Measurements from ENCODE around the gene SLC1A1. TPM values are rescaled to one million over a fixed set of nuclear protein-coding genes. Genes with fewer than 3 reads are reported as not detected.
"Not testable (repeated sequence)": the region's sequence is repeated elsewhere in the genome, so short reads cannot be mapped to it uniquely, and the experiment has no call there.

Gene SLC1A1
- total RNA-seq, 1 donor from 2014 or later = not detected

DNA sequence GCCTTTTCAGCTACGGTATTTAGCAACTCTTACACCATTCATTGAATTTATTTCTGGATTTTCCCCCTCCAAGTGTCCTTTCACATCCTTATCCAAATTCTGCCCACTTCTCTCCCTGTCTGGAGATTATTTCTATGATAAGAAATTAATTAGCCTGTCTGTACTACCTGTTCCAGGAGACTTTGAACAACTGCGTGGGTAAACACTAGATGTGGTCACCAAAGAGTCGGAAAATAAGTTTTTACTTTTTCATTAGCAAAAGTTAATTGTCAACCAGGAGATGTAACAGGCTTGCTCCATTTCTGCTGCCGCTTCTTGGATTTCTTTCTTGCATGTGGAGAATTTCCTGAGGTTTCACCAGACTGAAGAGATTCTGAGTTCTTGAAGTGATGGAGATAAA, 14.0 kb downstream of the SLC1A1 start:
- intact Hi-C loops (cut with micrococcal nuclease) = no loop called here

DNA sequence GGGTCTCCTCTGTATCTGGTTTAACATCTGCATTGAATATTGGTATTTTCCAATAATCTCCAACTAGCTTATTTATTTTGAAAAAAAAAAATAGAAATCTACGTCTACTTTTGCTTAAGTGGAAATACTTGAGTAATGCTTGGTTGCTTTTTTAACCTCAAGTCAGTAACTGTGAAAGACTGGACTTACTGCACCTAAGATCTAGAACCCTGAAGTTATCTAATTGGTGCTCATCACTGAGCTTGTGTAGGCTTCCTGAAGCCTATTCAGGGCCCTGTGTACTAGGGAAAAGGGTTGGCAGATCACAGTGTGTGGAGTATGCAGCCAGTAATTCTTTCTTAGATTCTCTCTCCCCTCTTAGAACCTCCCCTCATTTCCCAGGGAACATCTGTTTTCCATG, 16.2 kb downstream of the SLC1A1 start:
- intact Hi-C loops (cut with micrococcal nuclease) = no loop called here

DNA sequence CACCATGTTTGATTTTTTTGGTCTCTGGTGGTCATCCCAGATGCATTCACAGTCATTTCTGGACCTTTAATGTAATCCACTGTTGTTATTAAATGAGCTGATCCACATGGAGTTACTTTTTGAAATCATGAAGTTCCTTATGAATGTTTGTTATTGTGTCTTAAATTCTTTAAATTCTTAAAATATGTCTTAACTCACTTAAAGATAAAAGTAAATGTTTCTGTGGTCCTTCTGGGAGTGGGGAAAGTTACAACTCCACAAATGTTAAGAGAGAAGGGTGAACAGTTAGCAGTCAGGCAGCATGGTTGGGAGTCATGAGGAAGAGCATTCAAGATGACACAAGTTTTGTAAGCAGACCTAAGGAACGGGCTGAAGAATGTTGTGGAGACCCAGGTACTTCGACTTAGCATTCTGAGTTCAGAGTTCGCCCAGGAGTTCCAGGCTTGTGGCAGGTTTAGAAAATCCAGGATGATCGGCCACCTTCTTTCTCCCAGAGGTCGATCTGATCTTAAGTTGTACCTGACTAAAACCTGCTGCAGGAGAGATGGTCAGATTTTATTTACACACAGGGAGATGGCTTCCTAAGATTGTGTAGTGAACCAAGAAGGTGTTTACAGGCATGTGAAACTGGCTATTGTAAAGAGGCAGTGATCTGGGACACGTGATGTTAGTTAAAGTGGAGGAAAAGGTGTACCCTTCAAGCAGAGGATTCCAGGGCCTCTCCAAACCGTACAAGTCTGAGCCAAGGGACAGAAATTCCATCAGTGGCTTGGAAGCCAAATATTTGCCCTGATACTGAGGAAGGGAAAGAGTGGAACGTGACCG, 17.2 kb downstream of the SLC1A1 start:
- intact Hi-C loops (cut with micrococcal nuclease) = no loop called here

DNA sequence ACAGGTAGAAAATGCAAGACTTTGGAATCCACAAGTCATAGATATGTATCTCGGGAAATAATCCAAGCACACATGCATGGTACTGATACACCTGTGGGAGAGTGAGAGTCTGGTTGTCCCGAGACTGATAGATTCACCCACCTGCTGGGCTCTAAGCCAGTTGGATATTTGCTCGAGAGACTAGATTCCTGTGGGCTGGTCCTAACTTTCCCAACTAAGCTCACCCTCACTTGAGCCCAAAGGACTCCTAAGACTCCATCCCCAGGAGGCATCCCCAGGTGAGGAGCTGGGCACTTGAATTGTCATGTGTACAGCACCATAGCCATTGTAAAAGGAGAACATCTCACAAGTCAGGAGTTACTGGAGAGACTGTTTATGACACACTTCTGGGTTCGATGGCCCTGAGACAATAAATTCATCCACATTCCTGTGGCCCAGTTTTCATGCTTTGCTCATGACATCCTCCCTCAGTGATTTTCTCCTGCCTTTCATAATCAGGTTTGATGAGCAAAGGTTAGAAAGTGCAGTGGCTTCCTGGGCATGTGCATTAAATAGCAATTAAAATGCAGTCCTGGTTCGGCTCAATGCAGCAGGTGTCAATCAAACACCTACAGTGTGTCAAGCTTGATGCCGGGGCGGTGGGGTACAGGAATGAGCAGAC, 18.1 kb downstream of the SLC1A1 start:
- intact Hi-C loops (cut with micrococcal nuclease) = no loop called here

DNA sequence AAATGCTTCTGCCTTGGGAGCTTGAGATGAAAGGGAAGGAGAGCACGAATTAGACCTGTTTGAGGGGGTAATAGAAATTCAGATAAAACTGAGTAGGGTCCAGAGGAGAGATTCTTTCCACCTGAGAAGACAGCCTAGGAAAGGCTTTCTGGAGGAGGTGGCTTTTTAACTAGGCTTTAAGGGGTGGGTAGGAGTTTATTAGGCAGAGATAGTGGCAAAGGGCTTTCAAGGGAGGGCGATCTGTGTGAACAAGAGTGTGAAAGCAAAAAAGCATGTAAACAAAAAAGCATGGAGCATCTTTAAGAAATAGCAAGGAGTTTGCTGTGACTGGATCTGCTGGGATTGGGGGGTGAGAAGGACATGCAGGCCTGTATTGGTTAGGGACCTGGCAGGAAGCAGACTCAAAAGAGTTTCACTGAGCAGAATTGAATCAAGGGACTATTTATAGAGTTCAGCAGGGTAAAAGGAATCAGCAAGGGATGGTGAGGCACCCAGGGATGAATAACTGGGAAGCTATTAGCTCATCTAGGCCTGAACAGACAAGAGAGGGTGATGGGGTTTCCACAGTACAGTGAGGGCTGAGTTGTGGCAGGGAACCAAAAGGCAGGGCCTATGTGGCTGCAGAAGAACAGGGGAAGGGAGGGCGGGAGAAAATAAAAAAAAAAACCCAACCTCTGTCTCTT, 18.8 kb downstream of the SLC1A1 start:
- intact Hi-C loops (cut with micrococcal nuclease) = no loop called here

DNA sequence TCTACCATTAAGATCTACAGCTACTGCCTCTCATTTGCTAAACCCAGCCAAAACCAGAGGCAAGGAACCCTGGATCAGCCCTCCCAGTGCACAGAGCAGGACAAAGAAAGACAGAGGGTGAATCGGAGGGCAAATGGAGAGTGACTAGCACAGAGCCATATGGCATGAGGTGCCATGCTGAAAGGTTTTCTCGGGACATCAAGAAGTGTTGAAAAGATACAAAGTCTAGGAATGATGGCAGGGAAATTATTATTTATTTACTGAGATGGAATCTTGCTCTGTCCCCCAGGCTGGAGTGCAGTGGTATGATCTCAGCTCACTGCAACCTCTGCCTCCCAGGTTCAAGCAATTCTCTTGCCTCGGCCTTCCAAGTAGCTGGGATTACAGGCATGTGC, 19.3 kb downstream of the SLC1A1 start:
- intact Hi-C loops (cut with micrococcal nuclease) = no loop called here

DNA sequence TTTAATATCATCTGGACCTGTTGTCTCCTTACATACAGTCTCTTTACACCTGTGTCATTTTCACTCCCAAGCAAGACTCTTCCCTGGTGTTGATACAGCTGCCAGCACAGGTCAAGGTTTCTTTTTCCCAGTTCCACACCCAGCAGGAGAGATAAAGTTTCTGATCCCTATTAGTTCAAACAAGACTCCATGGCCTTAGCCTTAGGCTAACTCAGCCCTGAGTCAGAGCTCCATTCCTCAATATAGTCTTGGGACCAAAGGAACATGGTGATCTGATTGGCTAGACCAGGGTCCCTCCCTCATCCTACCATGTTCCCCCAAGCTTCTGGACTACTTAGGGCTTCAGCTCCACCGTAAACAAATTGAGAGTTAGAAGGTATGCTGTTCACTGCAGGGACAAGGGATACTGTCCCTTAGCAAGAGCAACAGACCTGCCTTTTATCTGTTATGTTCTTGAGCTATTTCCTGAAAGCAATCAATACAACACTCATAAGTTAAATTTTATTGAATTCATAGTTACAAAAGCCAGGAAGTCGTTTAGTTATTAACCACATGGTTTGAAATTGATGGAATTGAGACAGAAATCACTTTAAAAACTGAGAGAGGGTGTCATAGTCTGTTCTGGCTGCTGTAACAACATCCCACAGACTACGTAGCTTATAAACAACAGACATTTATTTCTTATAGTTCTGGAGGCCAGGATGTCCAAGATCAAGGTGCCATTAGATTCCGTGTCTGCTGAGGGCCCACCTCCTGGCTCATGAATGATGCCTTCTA, 20.5 kb downstream of the SLC1A1 start:
- intact Hi-C loops (cut with micrococcal nuclease) = no loop called here

DNA sequence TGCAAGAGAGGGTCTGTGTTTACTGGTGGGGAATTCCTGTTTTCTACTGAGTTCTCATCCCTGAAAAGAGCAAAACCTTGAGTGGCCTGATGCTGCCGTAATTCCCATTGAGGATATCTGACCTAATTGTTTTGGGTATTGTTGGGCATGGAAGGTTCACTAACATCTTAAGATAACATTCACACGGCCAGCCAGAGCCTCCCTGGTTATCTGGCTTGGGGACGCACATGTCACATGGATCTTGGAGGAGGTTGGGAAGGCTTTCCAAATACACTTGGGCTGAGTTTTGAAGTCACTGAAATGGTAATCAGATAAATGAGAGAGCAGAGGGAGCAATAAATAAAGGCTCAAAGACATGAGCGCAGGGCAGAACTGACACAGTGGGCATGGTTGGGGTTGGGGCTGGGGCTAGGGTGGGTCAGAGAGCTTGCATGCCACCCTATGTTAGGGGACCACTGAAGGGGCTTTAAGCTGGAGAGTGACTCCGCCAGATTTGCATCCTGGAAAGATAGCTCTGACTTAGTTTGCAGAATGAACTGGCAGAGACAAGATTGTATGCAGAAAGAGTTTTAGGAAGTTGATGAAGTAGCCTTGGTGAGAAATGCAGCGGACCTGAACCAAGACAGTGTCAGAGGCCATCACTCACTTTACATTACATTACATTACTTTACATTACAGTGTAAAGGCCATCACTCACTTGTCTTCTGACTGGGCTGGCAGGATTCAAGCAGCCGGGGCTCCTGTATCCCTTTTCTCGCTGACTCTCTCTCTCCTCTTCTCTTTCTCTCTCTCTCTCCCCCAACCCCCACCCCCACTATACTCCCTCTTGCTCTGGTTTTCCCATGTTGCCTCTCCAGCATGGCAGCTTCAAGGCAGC, 24.2 kb downstream of the SLC1A1 start:
- intact Hi-C loops (cut with micrococcal nuclease) = no loop called here

DNA sequence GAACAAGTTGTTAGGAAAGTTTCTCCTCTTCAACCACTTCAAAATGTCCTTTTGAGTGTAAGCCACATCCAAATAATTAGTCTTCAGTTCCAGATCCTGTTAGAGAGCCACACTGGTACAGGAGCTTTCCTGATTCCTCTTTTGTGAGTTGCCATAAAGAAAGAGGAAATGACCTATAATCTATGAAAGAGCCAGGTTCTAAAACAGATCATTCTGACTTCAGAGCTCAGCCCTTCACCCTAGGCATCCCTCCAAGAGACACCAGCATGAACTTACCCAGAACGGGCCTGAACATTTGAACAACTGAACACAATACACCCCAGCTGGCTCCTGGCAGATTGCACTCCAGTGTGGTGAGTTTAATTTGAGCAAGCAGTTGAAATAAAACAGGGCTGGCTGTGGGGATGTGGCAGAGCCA, 25.7 kb downstream of the SLC1A1 start:
- intact Hi-C loops (cut with micrococcal nuclease) = no loop called here

DNA sequence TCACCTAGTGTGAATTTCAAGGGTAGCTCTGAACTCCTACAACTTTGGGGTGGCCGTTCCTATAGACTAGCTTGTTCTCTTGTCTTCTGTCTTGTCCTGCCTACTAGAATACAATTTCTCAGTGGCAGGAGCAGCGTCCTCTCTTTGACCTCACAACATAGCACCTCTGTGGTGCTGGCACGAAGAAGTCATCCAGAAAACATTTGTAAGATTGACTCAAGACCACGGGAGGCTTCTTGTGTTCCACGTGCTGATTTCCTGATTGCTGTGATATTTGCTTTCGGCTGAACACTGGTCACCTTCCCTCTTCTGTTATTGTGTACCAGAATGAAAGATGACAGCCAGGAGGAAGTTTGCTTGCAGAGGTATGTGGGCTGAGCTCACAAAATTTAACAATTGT, 27.0 kb downstream of the SLC1A1 start:
- intact Hi-C loops (cut with micrococcal nuclease) = no loop called here

DNA sequence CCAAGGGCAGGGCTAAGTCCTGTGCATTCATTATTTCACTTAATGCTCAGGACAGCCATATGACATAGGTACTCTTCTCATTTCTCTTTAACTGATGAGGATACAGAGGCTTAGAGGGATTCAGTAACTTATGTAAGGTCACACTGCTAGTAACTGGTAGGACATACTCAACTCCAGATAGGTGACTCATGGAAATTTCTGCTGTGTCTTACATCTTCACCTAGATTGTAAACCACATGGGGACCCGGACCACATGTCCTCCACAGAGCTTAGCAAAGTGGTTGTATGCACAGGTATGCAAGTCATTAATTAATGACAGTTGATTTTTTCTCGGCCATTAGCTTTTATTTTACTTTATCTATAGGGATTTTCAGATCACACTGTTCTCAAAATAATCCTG, 29.3 kb downstream of the SLC1A1 start:
- intact Hi-C loops (cut with micrococcal nuclease) = no loop called here

DNA sequence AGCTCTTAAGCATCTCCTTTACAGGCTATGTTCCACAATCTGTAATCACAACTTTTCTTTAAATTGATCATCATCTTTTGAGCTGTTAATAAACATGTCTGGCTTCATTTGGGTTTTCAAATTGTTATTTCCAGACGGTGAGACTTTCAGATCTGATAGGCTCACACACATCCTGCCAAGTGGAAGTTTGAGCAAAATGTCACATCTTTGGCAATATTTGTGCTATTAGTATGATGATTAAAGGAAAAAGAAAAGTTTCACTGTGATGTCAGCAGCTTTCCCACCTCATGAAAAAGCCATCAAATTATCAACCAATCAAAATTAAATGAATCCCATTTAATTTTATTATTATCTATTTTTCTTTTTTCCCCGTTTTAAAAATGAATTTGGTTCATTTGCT, 29.8 kb downstream of the SLC1A1 start:
- intact Hi-C loops (cut with micrococcal nuclease) = no loop called here

DNA sequence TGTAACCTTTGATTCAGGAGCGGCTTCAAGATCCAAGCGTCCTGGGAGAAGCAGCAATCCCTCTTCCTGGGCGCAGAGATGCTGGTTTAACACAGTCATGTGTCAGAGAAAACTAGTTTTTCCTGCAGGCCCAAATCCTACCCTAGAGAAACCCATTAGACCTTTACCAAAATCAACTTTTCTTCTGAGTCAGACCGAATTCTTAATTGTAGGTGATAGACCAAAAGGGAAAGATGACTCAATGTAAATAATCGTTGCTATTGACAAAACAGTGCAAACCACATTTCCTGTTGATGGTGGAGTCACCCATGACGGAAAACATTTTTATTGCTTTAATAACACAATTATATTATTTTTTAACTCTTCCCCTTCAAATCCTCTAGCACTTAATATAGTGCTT, 40.1 kb downstream of the SLC1A1 start:
- intact Hi-C loops (cut with micrococcal nuclease) = no loop called here

DNA sequence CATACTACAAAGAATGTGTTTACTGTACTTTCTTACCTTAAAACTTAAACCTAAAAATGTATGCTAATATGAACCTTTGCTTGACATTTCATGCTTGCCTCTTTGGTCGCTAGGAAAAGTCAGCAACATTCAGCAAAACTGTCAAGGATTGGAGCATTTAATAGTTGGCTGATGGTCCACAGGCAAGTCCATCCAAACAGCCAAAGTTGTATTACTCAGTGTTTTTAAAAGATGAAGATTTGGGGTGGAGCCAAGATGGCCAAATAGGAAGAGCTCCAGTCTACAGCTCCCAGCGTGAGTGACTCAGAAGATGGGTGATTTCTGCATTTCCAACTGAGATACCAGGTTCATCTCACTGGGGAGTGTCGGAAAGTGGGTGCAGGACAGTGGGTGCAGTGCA, 40.6 kb downstream of the SLC1A1 start:
- intact Hi-C loops (cut with micrococcal nuclease) = not testable (repeated sequence)

DNA sequence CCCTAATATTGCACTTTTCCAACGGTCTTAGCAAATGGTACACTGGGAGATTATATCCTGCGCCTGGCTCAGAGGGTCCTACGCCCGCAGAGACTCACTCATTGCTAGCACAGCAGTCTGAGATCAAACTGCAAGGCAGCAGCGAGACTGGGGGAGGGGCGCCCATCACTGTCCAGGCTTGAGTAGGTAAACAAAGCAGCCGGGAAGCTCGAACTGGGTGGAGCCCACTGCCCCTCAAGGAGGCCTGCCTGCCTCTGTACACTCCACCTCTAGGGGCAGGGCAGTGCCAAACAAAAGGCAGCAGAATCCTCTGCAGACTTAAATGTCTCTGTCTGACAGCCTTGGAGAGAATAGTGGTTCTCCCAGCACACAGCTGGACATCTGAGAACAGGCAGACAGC, 41.1 kb downstream of the SLC1A1 start:
- intact Hi-C loops (cut with micrococcal nuclease) = not testable (repeated sequence)

DNA sequence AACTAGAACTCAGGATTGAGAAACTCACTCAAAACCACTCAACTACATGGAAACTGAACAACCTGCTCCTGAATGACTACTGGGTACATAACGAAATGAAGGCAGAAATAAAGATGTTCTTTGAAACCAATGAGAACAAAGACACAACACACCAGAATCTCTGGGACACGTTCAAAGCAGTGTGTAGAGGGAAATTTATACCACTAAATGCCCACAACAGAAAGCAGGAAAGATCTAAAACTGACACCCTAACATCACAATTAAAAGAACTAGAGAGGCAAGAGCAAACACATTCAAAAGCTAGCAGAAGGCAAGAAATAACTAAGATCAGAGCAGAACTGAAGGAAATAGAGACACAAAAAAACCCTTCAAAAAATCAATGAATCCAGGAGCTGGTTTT, 43.6 kb downstream of the SLC1A1 start:
- intact Hi-C loops (cut with micrococcal nuclease) = not testable (repeated sequence)

DNA sequence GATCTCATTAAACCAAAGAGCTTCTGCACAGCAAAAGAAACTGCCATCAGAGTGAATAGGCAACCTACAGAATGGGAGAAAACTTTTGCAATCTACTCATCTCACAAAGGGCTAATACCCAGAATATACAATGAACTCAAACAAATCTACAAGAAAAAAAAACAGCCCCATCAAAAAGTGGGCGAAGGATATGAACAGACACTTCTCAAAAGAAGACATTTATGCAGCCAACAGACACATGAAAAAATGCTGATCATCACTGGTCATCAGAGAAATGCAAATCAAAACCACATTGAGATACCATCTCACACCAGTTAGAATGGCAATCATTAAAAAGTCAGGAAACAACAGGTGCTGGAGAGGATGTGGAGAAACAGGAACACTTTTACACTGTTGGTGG, 45.9 kb downstream of the SLC1A1 start:
- intact Hi-C loops (cut with micrococcal nuclease) = not testable (repeated sequence)

DNA sequence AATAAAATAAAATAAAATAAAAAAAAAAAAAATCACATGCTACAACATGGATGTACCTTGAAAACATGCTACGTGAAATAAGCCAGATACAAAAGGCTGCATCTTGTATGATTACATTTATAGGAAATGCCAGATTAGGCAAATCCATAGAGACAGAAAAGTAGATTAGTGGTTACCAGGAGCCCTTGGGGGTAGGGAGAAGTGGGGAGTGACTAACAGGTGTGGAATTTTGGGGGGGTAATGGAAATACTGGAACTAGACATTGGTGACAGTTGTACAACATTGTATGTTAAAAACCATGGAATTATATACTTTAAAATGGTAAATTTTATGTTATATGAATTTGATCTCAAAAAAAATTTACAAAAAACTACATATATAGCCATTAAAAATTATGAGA, 47.3 kb downstream of the SLC1A1 start:
- intact Hi-C loops (cut with micrococcal nuclease) = no loop called here

DNA sequence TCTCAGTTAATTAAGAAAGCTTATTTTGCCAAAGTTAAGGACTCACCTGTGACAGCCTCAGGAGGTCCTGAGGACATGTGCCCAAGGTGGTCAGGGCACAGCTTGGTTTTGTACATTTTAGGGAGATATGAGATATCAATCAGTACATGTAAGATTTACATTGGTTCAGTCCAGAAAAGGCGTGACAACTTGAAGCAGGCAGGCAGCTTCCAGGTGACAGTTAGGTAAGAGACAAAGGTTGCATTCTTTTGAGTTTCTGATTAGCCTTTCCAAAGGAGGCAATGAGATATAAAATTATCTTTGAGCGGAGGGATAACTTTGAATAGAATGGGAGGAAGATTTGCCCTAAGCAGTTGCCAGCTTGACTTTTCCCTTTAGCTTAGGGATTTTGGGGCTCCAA, 47.8 kb downstream of the SLC1A1 start:
- intact Hi-C loops (cut with micrococcal nuclease) = no loop called here

DNA sequence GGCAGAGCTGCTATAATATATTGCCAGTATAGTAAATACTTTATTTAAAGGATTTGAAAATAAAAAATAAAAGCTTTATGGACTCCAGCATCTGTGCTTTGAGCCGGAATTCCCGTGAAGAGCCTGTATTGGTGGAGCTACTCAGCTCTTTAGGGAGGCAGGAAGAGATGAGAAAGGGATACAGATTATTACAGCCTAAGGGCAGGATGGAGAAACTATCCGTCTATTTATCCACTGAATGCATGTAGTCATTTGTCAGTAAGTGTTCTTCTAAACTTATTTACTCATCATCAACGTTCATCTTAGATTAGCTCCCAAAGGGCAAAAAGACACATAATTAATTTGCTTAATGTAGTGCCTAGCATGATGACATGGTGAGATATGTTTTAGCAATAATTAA, 48.4 kb downstream of the SLC1A1 start:
- intact Hi-C loops (cut with micrococcal nuclease) = no loop called here

DNA sequence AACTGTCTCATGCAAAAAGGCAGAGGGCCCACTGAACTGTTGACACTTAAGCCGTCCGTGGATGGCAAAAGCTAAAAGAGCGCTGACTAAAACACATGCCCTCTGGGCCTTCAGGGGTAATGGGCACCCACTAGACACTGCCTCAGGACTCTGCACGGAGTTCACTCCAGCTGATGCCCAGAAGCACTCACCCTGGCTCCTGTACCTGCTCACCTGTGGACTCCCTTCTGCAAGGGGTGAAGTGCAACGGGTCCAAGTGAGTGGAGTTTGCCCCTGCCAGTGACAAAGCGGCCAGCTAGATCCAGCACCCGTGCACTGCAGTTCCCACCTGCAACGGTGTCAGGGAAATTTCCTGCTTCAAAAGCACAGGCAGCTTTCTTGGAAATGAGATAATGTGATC, 50.2 kb downstream of the SLC1A1 start:
- intact Hi-C loops (cut with micrococcal nuclease) = no loop called here
